Muscle of arm (tissue), 14 donors: ENCODE data around the gene HSPA9. TPM values are rescaled to one million over a fixed set of nuclear protein-coding genes. Genes with fewer than 3 reads are reported as not detected.

Experiments
- DNase-seq: peaks from one replicate; pipeline ENCODE4 v3.0.0-alpha.2; 2013
- long read RNA-seq, 11 donors: transcript quantifications; one replicate each; lab custom pipeline, GENCODE V29; 2026
- polyA plus RNA-seq, 12 donors: library from polyadenylated mRNA; unstranded; fragments of 120-200 nt; gene quantifications; one replicate each; pipeline ENCODE4 v1.2.1, GENCODE V29; 2013; ENCODE audit not compliant: insufficient read length in 12 of 12

Gene HSPA9
- polyA plus RNA-seq, result 100 to 1,000 TPM in 11 of 12 donors, not detected in 1; 126 to 225 (median 161) TPM
- long read RNA-seq, donor 1, full-length matches to known transcripts, result 39 of 71 reads
- long read RNA-seq, donor 1, partial matches to known transcripts, result 32 of 71 reads
- long read RNA-seq, donor 1, other reads (novel, unspliced or antisense), result 0 of 71 reads
- long read RNA-seq, donor 2, full-length matches to known transcripts, result 47 of 75 reads
- long read RNA-seq, donor 2, partial matches to known transcripts, result 28 of 75 reads
- long read RNA-seq, donor 2, other reads (novel, unspliced or antisense), result 0 of 75 reads
- long read RNA-seq, donor 3, full-length matches to known transcripts, result 19 of 19 reads
- long read RNA-seq, donor 3, partial matches to known transcripts, result 0 of 19 reads
- long read RNA-seq, donor 3, other reads (novel, unspliced or antisense), result 0 of 19 reads
- long read RNA-seq, donor 4, full-length matches to known transcripts, result 7 of 15 reads
- long read RNA-seq, donor 4, partial matches to known transcripts, result 8 of 15 reads
- long read RNA-seq, donor 4, other reads (novel, unspliced or antisense), result 0 of 15 reads
- long read RNA-seq, donor 5, full-length matches to known transcripts, result 42 of 59 reads
- long read RNA-seq, donor 5, partial matches to known transcripts, result 17 of 59 reads
- long read RNA-seq, donor 5, other reads (novel, unspliced or antisense), result 0 of 59 reads
- long read RNA-seq, donor 6, full-length matches to known transcripts, result 21 of 21 reads
- long read RNA-seq, donor 6, partial matches to known transcripts, result 0 of 21 reads
- long read RNA-seq, donor 6, other reads (novel, unspliced or antisense), result 0 of 21 reads
- long read RNA-seq, donor 7, full-length matches to known transcripts, result 22 of 22 reads
- long read RNA-seq, donor 7, partial matches to known transcripts, result 0 of 22 reads
- long read RNA-seq, donor 7, other reads (novel, unspliced or antisense), result 0 of 22 reads
- long read RNA-seq, donor 8, full-length matches to known transcripts, result 43 of 71 reads
- long read RNA-seq, donor 8, partial matches to known transcripts, result 28 of 71 reads
- long read RNA-seq, donor 8, other reads (novel, unspliced or antisense), result 0 of 71 reads
- long read RNA-seq, donor 9, full-length matches to known transcripts, result 16 of 22 reads
- long read RNA-seq, donor 9, partial matches to known transcripts, result 6 of 22 reads
- long read RNA-seq, donor 9, other reads (novel, unspliced or antisense), result 0 of 22 reads
- long read RNA-seq, donor 10, full-length matches to known transcripts, result 25 of 39 reads
- long read RNA-seq, donor 10, partial matches to known transcripts, result 14 of 39 reads
- long read RNA-seq, donor 10, other reads (novel, unspliced or antisense), result 0 of 39 reads
- long read RNA-seq, donor 11, full-length matches to known transcripts, result 37 of 62 reads
- long read RNA-seq, donor 11, partial matches to known transcripts, result 25 of 62 reads
- long read RNA-seq, donor 11, other reads (novel, unspliced or antisense), result 0 of 62 reads

DNA sequence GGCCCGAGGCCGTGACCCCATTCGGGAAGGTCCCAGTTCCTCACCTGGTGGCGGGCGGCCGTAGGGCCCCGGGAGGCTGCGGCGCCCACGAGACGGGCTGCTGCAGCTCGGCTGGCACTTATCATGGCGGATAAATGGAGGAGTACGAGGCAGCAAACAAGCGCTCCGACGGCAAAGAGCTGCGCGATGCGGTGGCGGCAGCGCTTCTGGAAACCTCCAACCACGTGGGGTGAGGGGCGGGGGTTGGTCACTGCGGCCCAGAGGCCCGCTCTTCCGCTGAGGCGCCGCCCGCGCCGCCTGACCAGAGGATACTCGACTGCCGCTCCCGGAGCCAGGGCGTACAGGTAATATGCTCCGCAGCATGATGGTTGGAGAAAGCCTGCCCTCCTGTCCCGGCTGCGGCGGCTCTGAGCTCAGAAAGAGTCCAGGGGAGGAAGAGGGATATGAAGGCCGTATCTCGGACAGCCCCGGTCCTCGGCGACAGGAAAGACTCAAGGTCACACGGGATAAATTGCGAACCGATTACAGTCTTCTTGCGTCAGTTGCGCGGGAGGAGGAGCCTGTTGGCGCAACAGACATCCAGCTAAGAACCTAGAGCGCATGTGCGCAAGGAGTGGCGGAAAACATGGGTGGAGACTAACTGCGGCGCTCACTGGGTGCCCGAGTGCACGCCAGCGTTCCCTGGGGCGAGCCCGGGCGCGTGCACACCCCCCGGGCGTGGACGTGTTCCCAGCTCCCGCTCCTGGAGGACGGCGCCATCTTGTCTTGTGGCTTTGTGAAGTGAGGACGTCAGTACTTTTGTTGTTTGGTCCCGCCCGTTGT, at the start of gene HSPA9:
Gene HSPA9, minus strand, starts transcription at position 208 of the 822 bp plus-strand sequence. Its CDS starts 83 bp downstream, at position 125.
- DNase-seq, result peak; percentile 100

DNA sequence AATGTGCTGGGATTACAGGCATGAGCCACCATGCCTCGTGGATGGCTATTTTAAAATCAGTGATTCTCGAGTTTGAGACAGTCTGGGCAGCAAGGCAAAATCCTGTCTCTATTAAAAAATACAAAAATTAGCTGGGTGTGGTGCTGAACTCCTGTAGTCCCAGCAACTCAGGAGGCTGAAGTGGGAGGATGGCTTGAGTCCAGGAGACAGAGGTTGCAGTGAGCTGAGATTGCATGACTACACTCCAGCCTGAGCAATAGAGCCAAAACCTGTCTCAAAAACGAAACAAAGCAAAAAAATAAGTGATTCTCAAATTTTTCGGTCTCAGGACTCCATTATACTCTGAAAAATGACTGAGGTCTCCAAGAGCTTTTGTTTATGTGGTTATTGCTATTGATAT, 47.9 kb upstream of the HSPA9 start:
- peak; percentile 49 for DNase-seq

DNA sequence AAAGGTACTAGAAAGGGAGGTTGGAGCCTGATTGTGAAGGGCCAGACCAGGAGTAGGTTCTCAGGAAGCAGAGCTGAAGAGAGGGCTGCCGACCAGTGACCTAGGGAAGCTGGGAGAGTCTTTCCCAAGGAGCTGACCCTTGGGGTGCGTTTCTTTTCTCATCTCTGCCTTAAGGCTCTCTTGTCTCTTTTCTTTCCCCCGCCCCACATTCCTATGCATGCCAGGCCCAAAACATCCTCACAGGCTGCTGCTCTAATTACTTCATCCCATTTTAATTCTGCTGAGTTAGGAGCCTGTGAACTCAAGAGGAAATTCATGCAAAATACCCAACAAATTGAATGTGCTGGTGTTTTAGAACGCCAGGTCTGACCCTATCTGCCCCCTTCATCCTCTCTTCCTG, 46.9 kb upstream of the HSPA9 start:
- no peak for DNase-seq

DNA sequence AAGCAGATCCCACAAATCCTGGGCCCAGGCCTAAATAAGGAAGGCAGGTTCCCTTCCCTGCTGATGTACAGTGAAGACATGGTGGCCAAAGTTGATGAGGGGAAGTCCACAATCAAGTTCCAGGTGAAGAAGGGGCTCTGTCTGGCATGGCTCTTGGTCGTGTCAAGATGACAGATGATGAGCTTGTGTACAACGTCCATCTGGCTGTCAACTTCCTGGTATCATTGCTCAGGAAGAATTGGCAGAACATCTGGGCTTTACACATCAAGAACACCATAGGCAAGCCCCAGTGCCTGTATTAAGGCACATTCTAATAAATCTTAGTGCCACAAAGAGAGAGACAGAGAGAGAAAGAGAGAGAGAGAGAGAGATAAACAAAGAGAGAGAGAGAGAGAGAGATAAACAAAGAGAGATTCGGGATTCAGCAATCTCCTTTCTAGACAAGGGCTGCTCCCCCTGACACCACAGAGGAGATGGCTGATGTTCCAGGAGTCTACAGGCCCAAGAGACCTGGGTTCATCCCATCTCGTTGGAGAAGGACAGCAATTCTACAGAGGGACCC, 45.5 kb upstream of the HSPA9 start:
- no peak for DNase-seq

DNA sequence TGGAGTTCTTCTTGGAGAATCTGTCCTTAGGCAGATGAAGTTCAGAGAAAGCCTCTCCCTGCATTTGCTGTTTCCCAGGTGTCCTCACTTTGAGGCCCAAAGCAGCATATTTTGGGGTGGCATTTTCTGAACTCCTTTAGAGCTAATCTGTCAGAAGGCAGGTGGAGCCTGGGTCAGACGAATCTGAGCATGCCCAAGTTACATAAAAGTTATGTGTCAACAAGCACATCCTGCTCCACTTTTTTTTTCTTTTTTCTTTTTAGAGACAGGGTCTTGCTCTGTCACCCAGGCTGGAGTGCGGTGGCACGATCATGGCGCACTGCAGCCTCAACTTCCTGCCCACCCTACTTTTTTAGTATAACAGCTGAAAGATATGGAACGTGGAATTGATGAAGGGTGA, 41.3 kb upstream of the HSPA9 start:
- no peak for DNase-seq

DNA sequence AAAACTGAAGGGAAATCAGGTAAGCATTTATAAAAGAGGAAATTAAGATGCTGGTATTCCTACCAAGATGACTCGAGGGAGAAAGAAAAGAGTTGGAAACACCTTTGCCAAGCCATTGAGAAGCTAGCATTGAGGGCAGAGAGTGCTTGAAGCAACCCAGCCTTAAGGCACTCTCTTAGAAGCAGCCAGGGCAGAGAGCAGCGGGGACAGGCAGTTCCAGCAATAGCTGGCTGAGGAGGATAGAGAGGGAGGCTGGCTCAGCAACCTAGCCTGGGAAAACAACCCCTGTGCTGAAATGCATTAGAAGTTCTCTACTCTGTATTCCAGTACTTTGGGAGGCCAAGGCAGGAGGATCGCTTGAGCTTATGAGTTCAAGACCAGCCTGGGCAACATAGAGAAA, 40.3 kb upstream of the HSPA9 start:
- DNase-seq, result no peak

DNA sequence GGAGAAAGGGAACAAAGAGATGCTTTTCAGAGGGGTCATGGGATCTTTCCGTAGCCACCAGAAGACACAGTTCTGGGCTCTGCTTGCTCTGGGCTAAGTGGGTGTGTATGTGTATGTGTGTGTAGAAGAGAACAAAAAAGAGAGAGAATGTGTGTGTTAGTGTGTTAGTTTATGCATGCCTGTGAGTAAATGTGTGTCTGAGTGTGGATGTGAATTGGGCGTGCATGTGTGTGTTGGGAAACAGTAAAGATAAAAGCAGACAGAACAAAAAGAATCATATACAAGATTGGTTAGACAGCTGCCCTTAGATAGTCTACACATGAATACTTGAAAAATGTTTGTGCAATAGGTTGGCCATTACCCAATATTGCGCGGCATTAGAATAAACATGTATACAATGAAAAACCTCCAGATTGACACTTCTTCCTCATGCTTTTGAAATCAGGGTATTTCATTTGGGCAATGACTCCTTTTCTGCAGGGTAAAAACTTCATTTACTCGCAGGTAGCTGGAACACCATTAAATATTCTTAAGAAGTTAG, 36.5 kb upstream of the HSPA9 start:
- no peak for DNase-seq

DNA sequence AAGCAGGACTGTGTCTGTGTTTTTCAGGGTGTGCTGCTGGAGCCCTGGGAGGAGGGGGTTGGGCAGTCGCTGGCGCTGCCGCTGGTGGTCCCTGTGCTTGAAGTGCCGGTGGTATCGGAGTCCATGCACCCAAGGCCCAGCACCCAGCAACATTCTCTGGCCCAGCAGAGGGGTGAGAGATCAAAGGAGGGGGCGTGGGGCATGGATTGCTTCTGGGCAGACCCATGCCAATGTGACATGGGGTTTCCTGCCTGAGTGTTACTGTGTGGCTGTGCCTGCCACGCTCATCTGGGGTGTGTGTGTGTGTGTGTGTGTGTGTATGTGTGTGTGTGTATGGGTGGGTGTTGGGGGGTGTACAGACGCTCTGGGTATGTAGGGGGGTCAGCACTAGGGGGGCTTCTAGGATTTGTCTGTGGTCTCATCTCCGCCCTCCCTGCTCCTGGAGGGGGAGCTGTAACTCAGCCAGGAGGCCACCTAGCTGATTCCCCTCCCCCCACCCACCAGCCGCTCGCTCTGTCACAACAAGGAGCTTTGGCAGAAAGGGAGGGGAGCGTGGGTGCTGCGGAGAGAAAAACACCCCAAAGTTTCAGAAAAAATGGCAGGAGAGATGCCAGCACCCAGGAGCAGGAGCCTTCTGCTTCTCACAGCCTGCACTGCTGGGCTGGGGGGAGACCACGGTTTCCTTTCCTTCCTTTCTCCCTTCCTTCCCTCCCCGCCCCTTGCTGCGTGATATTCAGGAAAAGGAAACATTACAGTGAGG, 35.9 kb upstream of the HSPA9 start:
- peak; percentile 46 for DNase-seq

DNA sequence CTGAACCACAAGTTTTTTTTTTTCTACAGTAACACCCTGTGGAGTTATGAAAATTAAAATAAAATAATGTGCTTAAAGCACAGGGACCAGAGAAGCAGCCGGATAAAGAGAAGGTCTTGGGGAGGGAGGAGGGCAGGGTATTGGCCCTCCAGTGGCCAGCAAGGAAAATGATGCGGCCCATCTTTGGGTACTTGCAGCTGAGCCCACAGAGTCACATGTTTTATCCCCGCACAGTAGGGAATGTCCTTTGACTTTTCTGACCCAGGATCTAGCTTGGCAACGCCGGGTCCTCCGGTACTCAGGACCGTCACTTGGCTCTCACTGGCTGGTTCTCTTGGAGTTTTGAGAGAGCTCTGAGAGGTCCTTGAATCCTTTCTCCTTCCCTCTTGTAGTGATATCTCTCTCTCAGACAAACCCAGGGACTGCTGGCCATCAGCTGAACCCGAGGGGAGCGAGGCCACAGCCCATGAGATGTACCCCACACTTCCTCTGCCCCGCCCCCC, 35.3 kb upstream of the HSPA9 start:
- no peak for DNase-seq

DNA sequence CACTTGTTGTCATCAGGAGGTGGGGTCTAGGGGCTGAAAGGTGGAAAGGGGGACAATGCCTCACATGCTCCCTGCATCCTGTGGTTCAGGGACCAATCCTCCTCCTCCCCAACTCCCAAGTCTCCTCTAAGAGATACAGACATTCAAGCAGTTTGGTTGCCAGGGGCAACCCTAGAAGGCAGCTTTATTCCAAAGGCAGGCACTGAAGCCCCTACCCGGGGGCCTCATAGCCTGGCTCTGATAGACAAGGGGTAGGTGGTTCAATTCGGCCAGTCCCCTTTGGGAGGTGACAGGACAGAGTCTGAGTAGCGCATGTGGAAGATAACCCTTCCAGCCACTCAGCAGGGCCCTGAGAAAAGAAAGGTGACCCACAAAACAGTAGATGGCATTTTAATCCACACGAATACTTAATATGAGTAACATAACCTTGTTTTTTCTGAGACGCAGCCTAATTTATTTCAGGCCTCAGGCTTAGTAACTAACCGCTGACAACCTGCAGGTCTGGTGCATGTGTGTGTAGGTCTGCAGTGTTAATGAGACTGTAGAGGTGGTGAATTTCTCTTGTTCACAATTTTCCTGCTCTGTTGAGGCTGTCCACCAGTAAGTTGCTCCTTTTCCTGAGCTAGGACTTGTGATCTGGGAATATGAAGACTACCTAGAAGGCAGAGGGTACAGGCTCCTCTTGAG, 31.3 kb upstream of the HSPA9 start:
- DNase-seq, result no peak

DNA sequence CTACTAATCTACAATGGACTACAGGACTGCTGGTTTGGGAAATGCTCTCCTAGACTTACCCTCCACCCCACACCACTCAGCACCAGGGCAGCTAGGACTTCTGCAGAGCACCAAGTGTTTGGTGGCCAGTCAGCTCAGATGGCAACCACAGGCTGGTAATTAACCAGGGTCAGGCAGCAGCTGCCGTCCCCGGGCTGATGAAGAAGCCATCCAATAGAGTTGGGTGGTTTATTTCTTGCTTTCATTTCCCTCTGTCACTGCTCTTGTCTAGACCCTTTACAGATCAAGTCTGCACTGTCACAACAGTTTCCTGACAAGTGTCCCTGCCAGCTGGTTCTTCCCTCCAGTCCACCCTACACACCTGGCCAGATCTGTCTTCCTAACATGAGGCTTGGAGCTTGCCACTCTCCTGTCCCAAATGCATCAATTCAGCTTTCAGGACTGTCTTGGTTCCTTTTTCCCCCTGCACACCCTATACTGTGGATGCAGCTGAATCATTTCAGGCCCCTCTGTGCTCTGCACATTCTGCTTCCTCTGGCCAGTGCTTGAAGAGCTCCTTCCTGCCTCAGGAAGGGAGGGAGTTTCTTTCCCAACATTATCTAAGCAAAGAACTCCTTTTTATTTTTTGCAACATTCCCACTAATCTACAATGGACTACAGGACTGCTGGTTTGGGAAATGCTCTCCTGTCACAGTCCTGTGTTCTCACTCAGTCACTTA, 30.2 kb upstream of the HSPA9 start:
- DNase-seq, result no peak

DNA sequence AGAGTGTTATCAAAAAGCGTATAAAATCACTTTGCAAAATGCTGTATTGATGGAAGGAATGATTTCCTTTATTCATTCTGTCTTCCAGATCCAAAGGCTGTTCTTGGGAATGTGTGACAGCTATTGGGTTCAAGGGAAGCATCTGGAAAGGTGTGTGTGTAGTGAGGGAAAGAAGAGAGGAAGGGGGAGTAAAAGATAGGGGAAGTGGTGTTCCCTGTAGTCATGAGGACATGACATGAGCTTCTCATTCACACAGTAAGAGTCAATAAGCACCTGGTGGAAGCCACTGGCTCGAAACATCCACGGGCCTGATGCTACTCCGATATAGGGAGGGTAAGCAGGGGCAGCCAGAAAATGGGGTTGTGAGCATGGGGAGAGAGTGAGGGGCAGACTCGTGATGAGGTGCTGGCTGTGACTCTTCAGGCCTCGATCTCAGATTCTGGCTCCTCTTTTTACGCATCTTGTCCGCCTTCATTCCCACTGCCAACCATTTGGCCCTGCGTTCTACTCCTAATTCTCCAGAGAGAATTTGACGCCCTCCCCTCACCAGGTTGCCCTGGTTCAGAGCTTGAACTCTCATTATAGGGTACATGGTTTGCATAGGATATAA, 29.1 kb upstream of the HSPA9 start:
- no peak for DNase-seq

DNA sequence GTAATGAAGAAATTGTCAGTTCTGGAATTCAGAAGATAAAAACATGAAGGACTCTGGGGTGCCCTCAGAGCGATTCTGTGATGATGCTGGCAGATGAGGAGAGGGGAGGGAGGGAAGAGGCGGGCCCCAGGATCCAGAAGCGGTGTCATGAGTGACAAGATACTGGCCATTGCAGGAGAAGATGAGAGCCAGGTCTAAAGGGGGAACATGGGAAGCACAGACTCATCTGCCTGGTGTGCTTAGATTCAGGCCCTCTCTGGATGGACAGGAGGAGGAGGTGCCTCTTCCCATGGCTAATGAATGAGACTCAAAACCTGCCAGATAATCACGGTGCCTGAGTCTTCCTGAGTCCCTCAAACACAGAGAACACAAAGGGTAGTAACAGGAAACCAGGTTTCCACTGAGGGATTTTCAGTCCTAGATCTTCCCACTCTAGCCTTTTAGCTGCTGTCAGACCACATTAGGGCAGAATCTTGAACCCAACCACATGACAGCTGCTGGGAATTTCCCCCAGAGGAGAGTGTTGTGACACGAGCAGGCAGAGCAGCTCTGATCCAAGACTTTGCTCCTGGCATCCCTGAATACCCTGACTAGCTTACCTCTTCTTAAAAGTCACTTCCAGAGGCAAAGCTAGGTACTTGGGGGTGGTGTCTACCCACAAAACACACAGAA, 28.2 kb upstream of the HSPA9 start:
- no peak for DNase-seq

DNA sequence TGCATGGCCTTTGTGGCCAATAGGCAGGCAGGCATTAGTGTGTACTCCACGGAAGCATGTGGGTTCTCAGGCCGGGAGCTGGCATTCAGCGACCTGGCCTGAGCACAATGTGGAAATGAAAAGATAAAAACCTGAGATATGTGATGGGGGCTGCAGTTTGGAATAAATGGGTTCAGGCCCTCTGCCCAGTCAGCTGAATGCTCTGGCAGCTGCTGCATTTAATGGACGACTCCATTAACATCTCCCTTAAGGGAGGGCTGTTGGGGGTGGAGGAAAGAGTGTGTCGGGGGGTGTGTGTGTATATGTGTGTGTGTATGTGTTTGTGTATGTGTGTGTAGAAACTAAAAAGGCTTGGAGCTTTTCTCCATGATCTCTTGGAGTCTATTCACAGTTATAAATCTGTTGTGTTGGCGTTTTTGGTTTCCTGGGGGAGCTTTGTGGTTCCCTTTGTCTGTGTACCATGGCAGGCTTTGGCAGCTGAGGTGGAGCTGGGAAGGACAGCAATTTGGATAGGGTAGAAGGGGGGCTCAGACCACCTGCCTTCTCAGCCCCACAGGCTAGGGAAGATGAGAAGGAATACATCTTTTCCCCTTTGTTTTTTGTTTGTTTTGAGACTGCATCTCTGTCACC, 27.3 kb upstream of the HSPA9 start:
- DNase-seq, result no peak

DNA sequence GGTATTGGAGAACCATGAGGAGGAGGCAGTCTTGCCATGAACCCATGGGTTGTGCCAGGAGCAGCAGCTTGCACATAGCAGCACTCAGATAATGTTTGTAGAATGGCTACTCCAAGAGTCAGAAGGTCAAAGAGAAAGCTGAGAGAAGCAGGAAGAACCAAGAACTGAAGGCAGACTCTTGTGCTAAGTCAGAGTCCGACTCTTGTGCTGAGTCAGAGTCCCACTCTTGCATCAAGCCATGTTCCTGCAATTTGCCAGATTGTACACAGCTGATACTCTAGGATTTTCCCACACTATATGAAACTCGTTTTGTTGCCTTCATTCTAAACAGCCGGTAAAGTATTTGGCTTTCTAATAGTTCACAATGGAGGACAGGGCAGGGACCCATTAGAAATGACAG, 26.2 kb upstream of the HSPA9 start:
- DNase-seq, result no peak

DNA sequence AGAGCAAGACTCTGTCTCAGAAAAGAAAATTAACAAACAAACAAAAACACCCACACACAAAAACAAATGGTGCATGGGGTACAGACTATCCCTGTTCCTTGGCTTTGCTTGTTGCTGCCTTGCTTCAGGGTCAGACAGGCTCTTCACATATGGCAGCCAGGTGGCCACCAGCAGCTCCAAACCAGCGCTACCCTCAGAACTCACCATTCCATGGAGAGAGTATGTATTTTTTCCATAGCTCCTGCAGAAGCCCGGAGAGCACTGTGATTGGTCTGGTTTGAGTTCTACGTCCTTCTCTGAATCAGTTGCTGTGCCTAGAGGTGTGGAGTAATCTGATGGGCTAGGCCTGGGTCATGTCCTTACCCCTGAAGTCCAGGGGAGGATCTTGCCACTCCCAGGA, 25.2 kb upstream of the HSPA9 start:
- no peak for DNase-seq
